ENCODE results near the gene C19orf18. TPM values are rescaled to one million over a fixed set of nuclear protein-coding genes. Genes with fewer than 3 reads are reported as not detected.
A peak's percentile ranks its signal among the peaks of the same experiment; 100 is the strongest.

The C19orf18 gene
- total RNA-seq, 1 donor from 2014 or later: not detected

DNA sequence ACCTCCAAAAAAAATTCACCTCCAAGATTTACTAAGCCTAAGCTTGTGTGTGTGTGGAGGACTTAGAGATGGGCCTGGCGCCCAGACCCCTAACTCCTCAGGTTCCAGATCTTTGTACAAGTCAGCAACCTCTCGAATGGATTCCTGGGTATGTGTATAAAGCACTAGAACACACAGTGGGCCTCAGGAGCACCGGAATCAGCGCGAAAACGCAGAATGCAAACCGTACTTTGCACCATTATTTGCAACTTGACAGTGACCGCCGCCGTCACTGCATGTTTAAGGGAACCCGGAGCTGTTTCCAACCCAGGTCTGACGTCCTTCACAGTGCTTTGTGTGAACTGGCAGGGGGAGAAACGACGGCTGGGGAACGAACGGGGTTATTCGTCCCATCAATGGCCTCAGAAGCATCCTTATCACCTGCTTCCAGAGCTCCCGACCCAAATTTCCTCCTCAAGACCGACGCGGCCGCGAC lies 27.6 kb upstream of the C19orf18 start:
- Mint-ChIP-seq H3K36me3 (ENCODE audit: low read depth) (peaks cover 58% of the 10 kb centered on the region), H3K4me1 (ENCODE audit: low read depth) (peaks cover 20% of the 10 kb centered on the region)
- peak; percentile 21 for DNase-seq (ENCODE audit: low spot score)

DNA sequence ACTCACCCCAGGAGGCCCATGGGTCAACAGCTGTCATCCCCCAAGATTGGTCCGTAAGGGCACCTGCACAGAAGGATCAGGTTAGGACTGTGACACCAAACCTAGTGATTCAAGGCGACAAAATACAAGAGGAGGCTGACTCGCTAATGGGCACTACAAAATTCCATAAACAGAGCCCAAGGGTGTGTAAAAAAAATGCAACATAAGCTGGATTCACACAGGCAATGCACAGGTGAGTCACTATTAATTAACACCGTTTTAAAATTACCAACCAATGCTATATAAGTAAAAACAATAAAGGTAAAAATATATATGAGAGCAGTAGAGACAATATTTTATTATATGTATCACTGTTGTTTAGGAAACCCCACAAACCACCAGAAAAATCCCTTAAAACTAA lies 26.3 kb upstream of the C19orf18 start:
- H3K9me3 Mint-ChIP-seq: peaks cover 68% of the 10 kb centered on the region
- peaks cover 20% of the 10 kb centered on the region for H3K4me1 Mint-ChIP-seq (ENCODE audit: low read depth)
- intact Hi-C loops (cut with micrococcal nuclease): loop anchor here (10.0 kb wide), 2 partner anchors 184 to 304 kb away; partner anchors contain the start of genes ERVK3-1 and ZNF274
- H3K27ac Mint-ChIP-seq: no peak overlapping the region
- DNase-seq (ENCODE audit: low spot score): no peak
- peaks cover 55% of the 10 kb centered on the region for H3K36me3 Mint-ChIP-seq (ENCODE audit: low read depth)
- no peaks in the 10 kb centered on the region for H3K27me3 Mint-ChIP-seq (ENCODE audit: insufficient read depth)
- peak overlapping the region; percentile 75 for H3K4me3 Mint-ChIP-seq

More for the DNA sequence above, 27.6 kb upstream of the C19orf18 start:
- peak overlapping the region; percentile 40 for H3K27ac Mint-ChIP-seq
- intact Hi-C loops (cut with micrococcal nuclease): loop anchor here (1.0 to 10.0 kb wide), 9 partner anchors 55 to 613 kb away; partner anchors contain the start of genes ERVK3-1, ZNF256, ZNF274 and ZNF417
- H3K4me3 Mint-ChIP-seq: peak overlapping the region; percentile 75
- H3K27me3 Mint-ChIP-seq (ENCODE audit: insufficient read depth): no peaks in the 10 kb centered on the region
- H3K9me3 Mint-ChIP-seq: peaks cover 67% of the 10 kb centered on the region

DNA sequence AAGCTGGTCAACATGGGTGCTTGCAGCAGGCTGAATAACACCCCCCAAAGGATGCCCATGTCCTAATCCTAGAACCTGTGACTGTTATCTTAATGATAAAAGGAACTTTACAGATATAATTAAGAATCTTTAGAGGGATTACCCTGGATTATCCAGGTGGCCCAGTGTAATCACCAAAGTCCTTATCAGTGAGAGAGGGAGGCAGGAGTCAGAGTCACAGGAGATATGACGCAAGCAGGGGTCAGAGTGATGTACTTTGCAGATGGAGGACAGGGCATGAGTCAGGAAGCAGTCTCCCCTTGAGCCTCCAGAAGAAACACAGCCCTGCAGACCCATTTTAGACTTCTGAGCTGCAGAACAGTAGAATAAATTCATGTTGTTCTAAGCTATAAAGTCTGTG lies 18.5 kb upstream of the C19orf18 start:
- peaks cover 71% of the 10 kb centered on the region for H3K9me3 Mint-ChIP-seq
- H3K4me3 Mint-ChIP-seq: no peak overlapping the region
- intact Hi-C loops (cut with micrococcal nuclease): no loop called here
- no peak overlapping the region for H3K27ac Mint-ChIP-seq
- H3K27me3 Mint-ChIP-seq (ENCODE audit: insufficient read depth): no peaks in the 10 kb centered on the region
- DNase-seq (ENCODE audit: low spot score): no peak
- peaks cover 22% of the 10 kb centered on the region for H3K36me3 Mint-ChIP-seq (ENCODE audit: low read depth)
- no peaks in the 10 kb centered on the region for H3K4me1 Mint-ChIP-seq (ENCODE audit: low read depth)

DNA sequence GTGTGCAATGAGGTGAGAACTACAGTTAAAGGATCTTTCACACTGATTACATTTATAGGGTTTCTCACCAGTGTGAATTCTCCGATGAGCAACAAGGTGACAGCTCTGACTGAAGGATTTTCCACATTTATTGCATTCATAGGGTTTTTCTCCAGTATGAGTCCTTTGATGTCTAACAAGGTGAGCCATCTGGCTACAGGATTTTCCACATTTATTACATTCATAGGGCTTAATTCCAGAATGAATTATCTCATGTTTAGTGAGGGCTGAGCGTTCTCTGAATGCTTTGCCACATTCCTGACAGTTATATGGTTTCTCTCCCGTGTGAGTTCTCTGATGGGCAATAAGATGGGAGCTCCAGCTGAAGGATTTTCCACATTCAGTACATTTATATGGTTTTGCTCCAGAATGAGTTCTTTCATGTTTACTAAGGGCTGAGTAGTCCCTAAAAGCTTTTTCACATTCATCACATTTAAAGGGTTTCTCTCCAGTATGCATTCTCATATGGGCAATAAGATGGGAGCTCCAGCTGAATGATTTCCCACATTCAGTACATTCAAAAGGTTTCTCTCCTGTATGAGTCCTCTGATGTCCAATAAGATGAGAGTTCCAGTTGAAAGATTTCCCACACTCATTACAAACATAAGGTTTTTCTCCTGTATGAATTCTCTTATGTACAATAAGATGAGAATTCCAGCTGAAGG lies 4.4 kb upstream of the C19orf18 start:
- peaks cover 40% of the 10 kb centered on the region for H3K36me3 Mint-ChIP-seq (ENCODE audit: low read depth)
- no peak overlapping the region for H3K4me3 Mint-ChIP-seq
- intact Hi-C loops (cut with micrococcal nuclease): no loop called here
- no peak overlapping the region for H3K27ac Mint-ChIP-seq
- H3K9me3 Mint-ChIP-seq: peaks cover 85% of the 10 kb centered on the region
- peaks cover 3% of the 10 kb centered on the region for H3K27me3 Mint-ChIP-seq (ENCODE audit: insufficient read depth)
- no peaks in the 10 kb centered on the region for H3K4me1 Mint-ChIP-seq (ENCODE audit: low read depth)
- no peak for DNase-seq (ENCODE audit: low spot score)

DNA sequence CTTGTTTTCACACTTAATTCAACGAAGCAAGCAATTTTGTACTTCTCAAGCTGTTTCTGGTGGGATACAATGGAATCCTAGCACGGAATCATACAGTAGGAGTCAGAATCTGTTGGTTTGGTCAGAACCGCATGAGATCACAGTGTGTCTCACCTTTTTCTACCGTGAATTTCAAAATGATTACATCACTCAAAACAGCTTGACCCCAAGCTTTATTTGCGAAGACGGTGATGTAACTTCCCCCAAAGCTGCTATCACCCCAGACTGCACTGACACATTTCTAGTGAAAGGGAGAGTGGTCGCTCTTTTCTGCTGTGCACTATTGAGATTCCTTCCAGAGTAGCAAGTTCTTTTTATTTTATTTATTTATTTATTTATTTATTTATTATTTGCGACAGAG lies 9.6 kb downstream of the C19orf18 start:
- H3K27ac Mint-ChIP-seq: no peak overlapping the region
- H3K36me3 Mint-ChIP-seq (ENCODE audit: low read depth): no peaks in the 10 kb centered on the region
- no peak for DNase-seq (ENCODE audit: low spot score)
- no peaks in the 10 kb centered on the region for H3K27me3 Mint-ChIP-seq (ENCODE audit: insufficient read depth)
- H3K4me3 Mint-ChIP-seq: no peak overlapping the region
- peaks cover 39% of the 10 kb centered on the region for H3K9me3 Mint-ChIP-seq
- intact Hi-C loops (cut with micrococcal nuclease): no loop called here
- H3K4me1 Mint-ChIP-seq (ENCODE audit: low read depth): no peaks in the 10 kb centered on the region

DNA sequence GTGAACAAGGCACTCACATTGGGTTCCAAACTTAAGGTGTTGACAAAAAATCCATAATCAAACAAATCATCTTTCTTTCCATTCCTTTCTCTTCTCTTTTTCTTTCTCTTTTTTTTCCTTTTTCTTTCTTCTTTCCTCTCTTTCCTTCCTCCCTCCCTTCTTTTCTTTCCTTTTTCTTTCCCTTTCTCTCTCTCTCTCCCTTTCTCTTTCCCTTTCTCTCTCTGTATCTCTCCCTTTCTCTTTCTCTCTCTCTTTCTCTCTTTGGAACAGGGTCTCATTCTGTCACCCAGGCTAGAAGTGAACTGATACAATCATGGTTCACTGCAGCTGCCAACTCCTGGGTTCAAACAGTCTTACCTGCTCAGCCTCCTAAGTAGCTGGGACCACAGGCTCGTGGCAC lies 12.5 kb downstream of the C19orf18 start:
- DNase-seq (ENCODE audit: low spot score): no peak
- H3K27ac Mint-ChIP-seq: no peak overlapping the region
- intact Hi-C loops (cut with micrococcal nuclease): no loop called here
- no peaks in the 10 kb centered on the region for H3K4me1 Mint-ChIP-seq (ENCODE audit: low read depth)
- no peak overlapping the region for H3K4me3 Mint-ChIP-seq
- no peaks in the 10 kb centered on the region for H3K27me3 Mint-ChIP-seq (ENCODE audit: insufficient read depth)
- H3K36me3 Mint-ChIP-seq (ENCODE audit: low read depth): no peaks in the 10 kb centered on the region
- peaks cover 41% of the 10 kb centered on the region for H3K9me3 Mint-ChIP-seq

DNA sequence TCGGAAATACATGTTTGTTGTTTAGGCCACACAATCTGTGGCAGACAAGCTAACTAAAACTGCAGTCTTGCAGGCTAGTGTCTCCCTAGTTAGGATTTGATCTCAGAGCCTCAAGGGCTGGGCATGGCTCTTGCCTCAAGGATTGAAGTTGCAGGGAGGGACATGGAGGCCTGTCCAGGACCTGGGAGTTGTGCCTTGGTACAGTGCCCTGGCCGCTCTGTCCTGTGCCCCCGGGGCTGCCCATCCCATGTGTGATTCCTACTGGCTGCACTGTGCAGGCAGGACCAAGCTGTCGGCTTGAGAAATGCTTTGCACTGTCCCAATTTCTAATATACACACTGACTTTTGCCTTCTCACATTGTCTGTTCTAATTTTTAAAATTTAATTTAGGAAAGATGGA lies 19.3 kb downstream of the C19orf18 start:
- intact Hi-C loops (cut with micrococcal nuclease): no loop called here
- Mint-ChIP-seq H3K27ac (no peak overlapping the region), H3K36me3 (ENCODE audit: low read depth) (no peaks in the 10 kb centered on the region), H3K4me3 (no peak overlapping the region), H3K9me3 (peaks cover 56% of the 10 kb centered on the region), H3K27me3 (ENCODE audit: insufficient read depth) (no peaks in the 10 kb centered on the region), H3K4me1 (ENCODE audit: low read depth) (no peaks in the 10 kb centered on the region)
- no peak for DNase-seq (ENCODE audit: low spot score)

DNA sequence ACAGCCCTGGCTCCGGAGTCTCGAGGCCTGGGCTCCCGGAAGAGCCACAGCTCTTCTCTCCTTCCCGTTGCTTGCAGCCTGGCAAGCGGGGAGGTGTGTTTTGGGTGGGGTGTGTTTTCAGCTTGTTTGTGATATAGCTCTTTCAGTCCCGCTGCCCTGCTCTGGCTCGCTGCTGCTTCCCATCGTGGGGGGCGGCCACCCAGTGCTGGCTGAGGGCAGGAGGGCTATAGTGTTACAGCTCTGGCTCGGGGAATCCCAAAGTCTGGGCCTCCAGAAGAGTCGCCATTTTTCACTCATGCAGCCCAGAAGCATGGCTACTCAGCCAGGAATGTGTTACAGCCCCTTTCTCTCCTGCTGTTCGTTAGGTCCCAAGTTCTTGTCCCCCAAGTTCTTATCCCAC lies 24.6 kb downstream of the C19orf18 start:
- H3K36me3 Mint-ChIP-seq (ENCODE audit: low read depth): peaks cover 14% of the 10 kb centered on the region
- H3K4me3 Mint-ChIP-seq: no peak overlapping the region
- H3K4me1 Mint-ChIP-seq (ENCODE audit: low read depth): peaks cover 12% of the 10 kb centered on the region
- peaks cover 52% of the 10 kb centered on the region for H3K9me3 Mint-ChIP-seq
- no peak overlapping the region for H3K27ac Mint-ChIP-seq
- no peaks in the 10 kb centered on the region for H3K27me3 Mint-ChIP-seq (ENCODE audit: insufficient read depth)
- intact Hi-C loops (cut with micrococcal nuclease): no loop called here
- no peak for DNase-seq (ENCODE audit: low spot score)

DNA sequence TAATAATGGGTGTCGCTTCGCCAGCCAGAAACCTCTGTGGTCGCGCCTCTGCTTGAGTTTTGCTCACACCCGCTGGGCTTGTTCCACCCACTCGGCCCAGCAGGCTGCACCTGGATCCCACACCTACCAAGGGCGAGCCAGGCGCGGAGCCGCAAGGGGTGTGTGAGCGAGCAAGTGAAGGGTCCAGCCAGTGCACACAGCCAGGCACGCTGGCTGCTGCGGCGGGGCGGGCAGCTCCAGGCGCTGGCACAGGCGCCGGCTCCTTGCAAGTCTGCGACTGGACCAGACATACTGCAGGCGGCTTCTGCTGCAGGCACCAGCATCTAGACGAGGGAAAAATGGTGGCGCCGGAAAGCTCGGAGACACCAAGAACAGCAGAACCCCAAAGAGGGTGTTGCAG lies 25.0 kb downstream of the C19orf18 start:
- H3K4me1 Mint-ChIP-seq (ENCODE audit: low read depth): peaks cover 12% of the 10 kb centered on the region
- no peak overlapping the region for H3K27ac Mint-ChIP-seq
- no peak overlapping the region for H3K4me3 Mint-ChIP-seq
- intact Hi-C loops (cut with micrococcal nuclease): no loop called here
- H3K36me3 Mint-ChIP-seq (ENCODE audit: low read depth): peaks cover 18% of the 10 kb centered on the region
- DNase-seq (ENCODE audit: low spot score): no peak
- peaks cover 52% of the 10 kb centered on the region for H3K9me3 Mint-ChIP-seq
- H3K27me3 Mint-ChIP-seq (ENCODE audit: insufficient read depth): no peaks in the 10 kb centered on the region

DNA sequence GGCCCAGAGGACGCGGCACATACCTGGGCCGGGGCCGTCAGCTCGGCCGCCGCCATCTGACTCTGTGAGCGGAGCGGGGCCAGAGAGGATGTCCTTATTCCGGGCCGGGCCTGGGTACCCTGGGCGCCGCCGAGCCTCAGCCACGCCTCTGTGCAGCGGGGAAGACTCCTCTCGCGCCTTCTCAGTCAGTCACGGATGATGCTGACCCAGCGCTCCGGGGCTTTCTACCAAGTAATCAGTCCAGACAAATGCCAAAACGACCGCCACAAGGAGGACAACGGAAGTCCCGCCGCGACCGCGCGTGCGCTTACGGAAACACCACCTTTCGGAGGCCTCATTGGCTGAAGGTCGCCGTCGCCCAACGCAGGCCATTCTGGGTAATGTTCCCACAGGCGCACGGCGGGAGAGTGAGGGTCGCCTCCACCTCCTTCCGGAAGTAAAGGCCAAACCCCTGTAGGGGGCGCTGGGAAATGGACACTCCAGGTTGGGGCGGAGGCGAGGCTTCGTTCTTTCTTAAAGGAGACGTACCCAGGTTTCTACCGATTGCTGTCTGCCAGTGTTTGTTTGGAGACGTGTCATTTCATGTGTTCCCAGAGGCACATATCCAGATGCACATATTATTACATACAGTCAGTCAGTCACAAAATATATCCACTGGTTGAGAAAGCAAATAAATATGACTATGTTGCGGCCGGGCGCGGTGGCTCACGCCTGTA lies 26.8 kb downstream of the C19orf18 start, which contains the start of gene ZNF256:
Gene ZNF256 (minus strand): TSS at position 288 of the 716 bp plus-strand sequence. CDS start 232 bp downstream, at position 56.
- intact Hi-C loops (cut with micrococcal nuclease): loop anchor here (1.0 kb wide), 3 partner anchors 31 to 368 kb away; partner anchors contain the start of genes ZNF417 and ZNF606
- Mint-ChIP-seq H3K9me3 (peaks cover 56% of the 10 kb centered on the region), H3K27me3 (ENCODE audit: insufficient read depth) (no peaks in the 10 kb centered on the region), H3K4me1 (ENCODE audit: low read depth) (peaks cover 12% of the 10 kb centered on the region), H3K27ac (peak within 1 kb of the TSS; percentile 89), H3K36me3 (ENCODE audit: low read depth) (peaks cover 32% of the 10 kb centered on the region), H3K4me3 (peak within 1 kb of the TSS; percentile 94)
- peak; percentile 78 for DNase-seq (ENCODE audit: low spot score)

DNA sequence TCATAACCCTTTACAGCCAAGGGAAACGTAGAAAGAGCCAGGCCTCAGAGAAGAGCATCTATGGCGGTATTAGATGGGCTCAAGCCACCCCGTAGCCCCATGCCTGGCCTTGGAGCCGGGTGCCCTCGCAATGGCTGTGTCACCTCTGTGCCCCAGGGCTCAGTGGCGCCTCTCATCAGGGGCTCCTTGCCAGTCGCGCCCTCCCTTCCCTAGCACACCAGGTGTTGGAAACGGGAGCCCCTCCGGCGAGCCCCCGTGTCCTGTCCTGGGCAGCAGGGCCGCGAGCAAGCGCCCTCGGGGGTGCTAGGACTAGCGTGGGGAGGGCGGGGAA lies 27.3 kb downstream of the C19orf18 start:
- Mint-ChIP-seq H3K36me3 (ENCODE audit: low read depth) (peaks cover 38% of the 10 kb centered on the region), H3K9me3 (peaks cover 61% of the 10 kb centered on the region), H3K4me1 (ENCODE audit: low read depth) (peaks cover 12% of the 10 kb centered on the region), H3K4me3 (peak overlapping the region; percentile 94), H3K27me3 (ENCODE audit: insufficient read depth) (no peaks in the 10 kb centered on the region), H3K27ac (no peak overlapping the region)
- intact Hi-C loops (cut with micrococcal nuclease): loop anchor here (1.0 kb wide), 3 partner anchors 31 to 368 kb away; partner anchors contain the start of genes ZNF417 and ZNF606
- DNase-seq (ENCODE audit: low spot score): no peak

DNA sequence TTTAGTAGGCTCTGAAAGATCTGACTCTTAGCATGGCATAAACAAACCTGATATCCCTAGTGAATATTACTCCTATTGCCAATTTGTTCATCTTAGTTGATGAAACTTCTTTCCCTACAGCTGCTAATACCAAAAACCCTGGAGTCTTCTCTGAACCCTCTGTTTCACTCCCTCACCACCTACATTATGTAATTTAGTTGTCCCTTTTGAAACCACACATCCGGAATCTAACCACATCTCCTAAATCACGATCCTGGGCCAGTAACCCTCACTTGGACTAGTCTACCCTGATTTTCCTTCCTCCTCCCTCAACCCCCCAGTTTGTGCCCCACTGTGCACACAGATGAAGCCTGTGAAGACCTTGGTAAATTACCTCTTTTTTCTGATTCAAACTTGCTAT lies 28.0 kb downstream of the C19orf18 start:
- Mint-ChIP-seq H3K27ac (no peak overlapping the region), H3K4me1 (ENCODE audit: low read depth) (peaks cover 12% of the 10 kb centered on the region), H3K27me3 (ENCODE audit: insufficient read depth) (no peaks in the 10 kb centered on the region), H3K36me3 (ENCODE audit: low read depth) (peaks cover 45% of the 10 kb centered on the region), H3K9me3 (peaks cover 62% of the 10 kb centered on the region), H3K4me3 (peak overlapping the region; percentile 94)
- intact Hi-C loops (cut with micrococcal nuclease): no loop called here
- DNase-seq (ENCODE audit: low spot score): no peak

DNA sequence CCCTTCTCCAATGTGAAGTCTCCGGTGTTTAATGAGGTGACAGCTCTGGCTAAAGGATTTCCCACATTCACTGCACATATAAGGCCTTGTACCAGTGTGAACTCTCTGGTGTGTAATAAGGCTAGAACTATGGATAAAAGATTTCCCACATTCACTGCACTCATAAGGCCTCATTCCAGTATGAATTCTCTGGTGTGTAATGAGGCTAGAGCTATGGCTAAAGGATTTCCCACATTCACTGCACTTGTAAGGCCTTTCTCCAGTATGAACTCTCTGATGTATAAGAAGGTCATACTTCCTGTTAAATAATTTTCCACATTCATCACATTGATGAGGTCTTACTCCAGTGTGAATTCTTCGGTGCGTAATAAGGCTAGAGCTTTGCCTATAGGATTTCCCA lies 32.7 kb downstream of the C19orf18 start:
- peaks cover 67% of the 10 kb centered on the region for H3K9me3 Mint-ChIP-seq
- intact Hi-C loops (cut with micrococcal nuclease): no loop called here
- no peaks in the 10 kb centered on the region for H3K27me3 Mint-ChIP-seq (ENCODE audit: insufficient read depth)
- peaks cover 9% of the 10 kb centered on the region for H3K4me1 Mint-ChIP-seq (ENCODE audit: low read depth)
- H3K4me3 Mint-ChIP-seq: no peak overlapping the region
- DNase-seq (ENCODE audit: low spot score): no peak
- H3K36me3 Mint-ChIP-seq (ENCODE audit: low read depth): peaks cover 59% of the 10 kb centered on the region
- no peak overlapping the region for H3K27ac Mint-ChIP-seq
